ENCODE measurements around the gene PPP6R2.

The PPP6R2 gene

DNA sequence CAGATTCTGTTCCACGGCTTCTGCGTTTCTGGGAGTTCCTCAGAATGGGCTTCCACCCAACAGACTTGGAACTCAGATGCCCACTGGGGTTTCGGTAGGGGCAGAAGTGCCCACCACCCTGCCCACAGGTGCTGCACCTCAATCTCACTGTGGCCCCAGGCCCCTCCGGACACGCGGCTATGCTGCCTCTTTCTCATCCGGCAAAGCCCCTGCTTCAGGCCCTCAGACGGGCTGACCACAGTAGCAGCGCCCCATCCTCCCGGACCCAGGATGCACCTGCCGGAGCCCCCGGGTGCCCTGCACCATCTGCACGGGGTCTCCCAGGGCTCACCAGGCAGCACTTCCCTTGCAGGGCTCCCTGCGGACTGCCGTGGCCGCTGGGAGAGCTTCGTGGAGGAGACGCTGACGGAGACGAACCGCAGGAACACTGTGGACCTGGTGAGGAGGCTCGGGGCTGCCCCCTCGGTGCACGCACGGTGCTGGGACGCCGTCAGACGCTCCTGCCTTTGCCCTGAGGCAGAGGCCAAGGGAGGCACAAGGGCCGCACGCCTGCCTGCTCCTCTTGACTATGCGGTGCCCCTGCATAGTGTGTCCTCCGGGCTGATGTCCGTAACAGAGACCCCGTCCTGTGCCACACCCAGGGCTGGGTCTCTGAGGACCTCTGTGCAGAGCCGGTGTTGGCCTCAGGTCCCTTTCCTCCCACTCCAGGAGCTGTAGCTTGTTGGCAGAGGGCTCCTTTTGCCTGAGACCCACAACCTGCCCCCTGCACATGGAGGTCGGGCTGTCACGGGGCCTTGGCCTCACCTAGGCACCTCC is 93.1 kb downstream of the PPP6R2 start:
- no peak for DNase-seq

DNA sequence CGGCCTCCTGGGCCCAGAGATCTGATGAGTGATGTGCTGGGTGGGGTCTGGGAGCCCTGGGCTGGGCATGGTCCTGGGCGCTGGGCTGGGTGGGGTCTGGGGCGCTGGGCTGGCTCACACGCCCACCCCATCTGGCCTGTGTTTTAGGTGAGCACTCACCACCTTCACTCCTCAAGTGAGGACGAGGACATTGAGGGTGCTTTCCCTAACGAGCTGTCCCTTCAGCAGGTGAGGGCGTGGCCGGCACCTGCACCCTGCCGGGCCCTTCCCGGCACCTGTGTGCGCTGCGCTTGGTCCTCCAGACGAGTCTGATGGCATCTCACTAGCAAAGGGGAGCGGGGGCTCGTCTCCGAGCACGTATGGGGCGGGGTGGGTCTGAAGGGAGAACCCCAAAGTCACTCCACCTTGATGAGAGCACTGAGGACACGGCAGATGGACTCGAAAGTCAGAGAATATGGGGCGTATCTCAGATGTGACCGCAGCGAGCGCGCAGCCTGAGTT is 93.8 kb downstream of the PPP6R2 start:
- DNase-seq = no peak

- no peak for DNase-seq
These were observed 94.6 kb downstream of the PPP6R2 start for GRCh38 chr22:50437511-50438304.

- no peak for DNase-seq
These were observed 95.5 kb downstream of the PPP6R2 start for GRCh38 chr22:50438305-50439275.

- DNase-seq = no peak
These were observed 96.3 kb downstream of the PPP6R2 start for GRCh38 chr22:50439314-50439870.

GRCh38 chr22:50439871-50440331 is 96.8 kb downstream of the PPP6R2 start:
- no peak for DNase-seq

DNA sequence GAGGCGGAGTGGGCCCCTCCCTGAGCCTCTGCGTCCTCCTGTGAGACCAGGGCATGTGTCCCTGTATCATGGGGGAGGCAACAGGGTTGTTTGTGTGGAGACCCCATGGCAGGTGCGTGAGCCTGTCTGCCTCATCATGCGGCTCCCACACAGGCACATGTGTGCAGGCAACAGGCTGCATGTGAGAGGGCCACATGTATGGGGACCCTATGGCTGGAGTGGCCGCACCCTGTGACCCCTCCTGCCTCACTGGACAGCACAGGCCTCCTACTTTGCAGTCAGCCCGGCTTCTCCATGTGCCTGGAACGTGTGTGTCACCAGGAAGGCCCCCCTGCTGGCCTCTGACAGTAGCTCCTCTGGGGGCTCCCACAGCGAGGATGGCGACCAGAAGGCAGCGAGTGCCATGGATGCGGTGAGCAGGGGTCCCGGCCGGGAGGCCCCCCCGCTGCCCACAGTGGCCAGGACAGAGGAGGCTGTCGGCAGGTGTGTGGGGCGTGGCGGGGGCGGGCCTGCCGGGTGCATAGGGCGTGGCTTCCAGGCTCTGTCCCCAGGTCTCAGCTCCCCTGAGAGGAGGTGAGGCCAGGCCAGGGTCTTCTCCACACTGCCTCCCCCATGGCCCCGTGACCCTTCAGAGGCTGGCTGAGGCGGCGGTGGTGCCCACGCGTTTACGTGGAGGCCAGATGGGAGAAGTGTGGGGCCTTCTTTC is 97.6 kb downstream of the PPP6R2 start:
- DNase-seq = no peak

GRCh38 chr22:50441428-50441993 is 98.4 kb downstream of the PPP6R2 start:
- no peak for DNase-seq

GRCh38 chr22:50443197-50443596 is 100.1 kb downstream of the PPP6R2 start:
- no peak for DNase-seq

- no peak for DNase-seq
These were observed 100.9 kb downstream of the PPP6R2 start for GRCh38 chr22:50443801-50444625.

- DNase-seq = no peak
These were observed 101.5 kb downstream of the PPP6R2 start for GRCh38 chr22:50444663-50445062.

DNA sequence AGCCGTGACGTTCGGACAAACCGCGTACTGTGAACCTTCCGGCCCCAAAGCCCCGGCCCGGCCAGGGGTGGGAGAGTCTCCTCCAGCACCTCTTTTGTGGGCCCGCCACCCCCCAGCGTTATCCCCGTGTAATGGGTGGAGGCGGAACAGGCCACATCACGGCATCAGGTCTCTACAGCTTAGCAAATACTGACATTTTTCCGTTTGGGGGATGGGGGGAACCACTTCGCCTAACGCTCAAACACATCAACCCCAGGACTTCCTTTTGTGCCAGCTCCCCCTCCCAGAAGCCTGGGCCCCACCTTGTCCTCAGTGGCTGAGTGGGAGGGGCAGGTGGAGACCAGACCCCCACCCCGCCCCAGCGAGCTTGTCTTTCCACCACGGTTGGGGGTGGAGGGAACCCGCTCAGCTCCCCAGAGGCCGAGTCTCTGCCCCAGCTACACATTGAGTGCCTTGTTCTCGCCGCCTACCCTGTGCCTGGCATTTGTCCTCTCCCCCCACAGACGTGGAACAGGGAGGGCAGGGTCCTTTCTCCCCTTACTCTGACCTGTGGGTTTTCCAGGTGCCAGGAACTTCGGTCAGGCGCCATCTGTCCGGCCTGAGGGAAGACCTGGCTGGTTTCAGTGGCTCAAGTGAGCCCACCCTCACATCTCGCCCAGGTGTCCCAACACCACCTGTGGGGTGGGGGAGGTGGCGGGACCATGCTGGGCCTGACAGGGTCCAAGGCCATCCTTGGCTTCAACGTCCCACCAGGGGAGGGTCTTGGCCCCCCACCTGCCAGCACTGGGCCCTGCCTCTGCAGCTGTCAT is 102.1 kb downstream of the PPP6R2 start:
- DNase-seq = no peak

DNA sequence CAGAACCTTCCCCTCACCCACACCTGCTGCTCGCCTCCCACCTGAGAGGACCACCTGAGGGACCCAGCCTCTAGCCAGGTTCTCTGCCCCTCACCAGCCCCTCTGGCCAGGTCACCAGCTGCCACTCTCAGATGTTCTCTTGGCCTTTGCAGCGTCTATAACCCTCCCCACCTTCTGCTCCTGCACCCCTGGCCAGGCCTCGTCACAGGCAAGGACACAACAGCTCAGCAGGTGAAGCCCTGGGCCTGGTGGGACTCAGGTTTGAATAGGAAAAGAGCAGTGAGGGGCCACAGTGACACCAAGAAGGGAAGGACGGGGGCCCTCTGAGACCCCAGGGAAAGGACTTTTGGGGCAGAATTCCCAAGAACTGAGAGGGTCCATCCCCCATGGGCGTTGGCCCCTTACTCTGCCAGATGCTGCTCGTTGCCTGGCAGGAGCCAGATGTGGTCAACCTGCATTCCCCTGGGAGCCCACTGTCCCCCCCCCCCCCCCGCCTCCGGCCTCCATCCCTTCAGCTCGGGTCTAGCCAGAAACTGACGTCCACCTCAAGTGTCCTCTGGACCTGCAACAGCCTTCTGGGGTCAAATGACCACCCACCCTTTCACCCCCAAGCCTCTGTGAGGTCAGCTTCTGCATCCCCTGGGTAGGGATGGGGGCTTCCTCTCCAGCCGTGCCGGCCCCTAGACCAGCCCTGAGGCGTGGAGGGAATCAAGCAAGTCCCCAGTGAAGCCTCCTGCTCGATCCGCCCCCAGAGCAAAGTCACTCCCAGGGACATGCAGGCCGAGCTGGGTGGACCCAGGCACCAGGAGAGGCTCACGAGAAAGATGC is 103.0 kb downstream of the PPP6R2 start:
- DNase-seq = no peak

GRCh38 chr22:50446708-50447575 is 103.8 kb downstream of the PPP6R2 start:
- no peak for DNase-seq

GRCh38 chr22:50447576-50448551 is 104.7 kb downstream of the PPP6R2 start:
- no peak for DNase-seq

GRCh38 chr22:50452649-50453048 is 109.5 kb downstream of the PPP6R2 start:
- DNase-seq = no peak
